H1 (cell line): ENCODE data around the gene HSPBP1. TPM values are rescaled to one million over a fixed set of nuclear protein-coding genes. Genes with fewer than 3 reads are reported as not detected.

Source experiments
- CTCF ChIA-PET: fragments of 300-600 bp; sonication (Branson Sonifier 250); formaldehyde crosslinking; loops from one replicate; lab custom pipeline; 2021; ENCODE audit not compliant: partially characterized antibody; lab: Charles Lee
- POLR2A ChIA-PET: fragments of 300-600 bp; sonication (Branson Sonifier 250); formaldehyde crosslinking; loops from one replicate; lab custom pipeline; 2021; ENCODE audit warnings: inconsistent platforms; ENCODE audit not compliant: partially characterized antibody; lab: Charles Lee
- DNase-seq, 2 experiments: peaks; one replicate each; pipeline versions ENCODE4 v3.0.0 to v3.0.0-alpha.2; 2010 to 2022; ENCODE audit warnings: low spot score in 2 of 2, low read depth in 1 of 2, mixed read lengths in 1 of 2
- FAIRE-seq: peaks from 2 replicates; lab custom pipeline; 2011; peaks lifted over from hg19 to GRCh38; lab: Jason Lieb, UNC
- H2AFZ ChIP-seq: 2 replicates; pipeline ENCODE4 v1.8.1; 2012; ENCODE audit warnings: low read length, inconsistent platforms
- H2AK5ac ChIP-seq: 2 replicates; pipeline ENCODE4 v1.6.1; 2013; ENCODE audit warnings: low read depth, low read length
- H2BK120ac ChIP-seq: replicated peaks from 2 replicates; pipeline ENCODE3; 2013; ENCODE audit warnings: low read depth, low read length, inconsistent platforms
- H2BK12ac ChIP-seq: 2 replicates; pipeline ENCODE4 v1.6.1; 2013; ENCODE audit warnings: low read depth, low read length
- H2BK15ac ChIP-seq: 2 replicates; pipeline ENCODE4 v1.6.1; 2013; ENCODE audit warnings: low read length
- H2BK20ac ChIP-seq: 2 replicates; pipeline ENCODE4 v1.6.1; 2013; ENCODE audit warnings: low read length
- H2BK5ac ChIP-seq: 2 replicates; pipeline ENCODE4 v1.6.1; 2013; ENCODE audit warnings: low read depth, low read length
- H3K14ac ChIP-seq: 2 replicates; pipeline ENCODE4 v1.6.1; 2013; ENCODE audit warnings: inconsistent platforms; ENCODE audit not compliant: insufficient read length
- H3K18ac ChIP-seq: 2 replicates; pipeline ENCODE4 v1.6.1; 2013; ENCODE audit warnings: low read length; ENCODE audit errors: extremely low read depth
- H3K23ac ChIP-seq: 2 replicates; pipeline ENCODE4 v1.6.1; 2013; ENCODE audit warnings: inconsistent platforms; ENCODE audit not compliant: insufficient read length
- H3K23me2 ChIP-seq: 2 replicates; pipeline ENCODE4 v1.6.1; 2013; ENCODE audit warnings: low read depth, low read length
- H3K27ac ChIP-seq: 2 replicates; pipeline ENCODE4 v1.6.1; 2011; ENCODE audit warnings: low read depth, low read length, inconsistent platforms
- H3K27me3 ChIP-seq, 4 experiments: replicated peaks in 1 of 4; 1 replicate in 1 of 4; 2 replicates in 3 of 4; pipeline versions ENCODE4 v1.6.1 to v1.8.1; 2011 to 2013; ENCODE audit warnings: low read length in 3 of 4, mild to moderate bottlenecking in 3 of 4, inconsistent platforms in 2 of 4, mixed read lengths in 2 of 4, moderate library complexity in 1 of 4; ENCODE audit not compliant: control insufficient read depth in 3 of 4, insufficient read depth in 3 of 4; ENCODE audit errors: extremely low read depth in 1 of 4
- H3K36me3 ChIP-seq, 4 experiments: 2 replicates each; pipeline versions ENCODE4 v1.6.1 to v1.8.1; 2011 to 2013; ENCODE audit warnings: mild to moderate bottlenecking in 4 of 4, low read length in 3 of 4, moderate library complexity in 2 of 4, control low read depth in 1 of 4, inconsistent platforms in 1 of 4; ENCODE audit not compliant: insufficient read depth in 4 of 4, control insufficient read depth in 2 of 4
- H3K4ac ChIP-seq: replicated peaks from 2 replicates; pipeline ENCODE3; 2013; ENCODE audit warnings: low read length, low read depth, mixed read lengths, inconsistent platforms; ENCODE audit not compliant: insufficient read length
- H3K4me1 ChIP-seq, 4 experiments: replicated peaks in 1 of 4; 1 replicate in 1 of 4; 2 replicates in 3 of 4; pipeline versions ENCODE4 v1.6.1 to v1.8.1; 2011 to 2013; ENCODE audit warnings: low read length in 3 of 4, inconsistent platforms in 2 of 4, mixed read lengths in 1 of 4; ENCODE audit not compliant: insufficient read depth in 4 of 4, control insufficient read depth in 3 of 4
- H3K4me2 ChIP-seq, 2 experiments: 2 replicates each; pipeline versions ENCODE4 v1.6.1 to v1.8.1; 2011 to 2013; ENCODE audit warnings: low read depth in 2 of 2, low read length in 2 of 2, control low read depth in 1 of 2, inconsistent platforms in 1 of 2, mild to moderate bottlenecking in 1 of 2; ENCODE audit not compliant: insufficient read depth in 1 of 2
- H3K4me3 ChIP-seq, 4 experiments: fragments of 200-600, 300-600 bp in 1 of 4; sonication (generic), shearing (Covaris generic), sonication (Bioruptor Twin) in 1 of 4; 2 replicates each; pipeline versions ENCODE4 v1.5.1 to v1.8.1; 2011 to 2016; ENCODE audit warnings: low read length in 4 of 4, low read depth in 3 of 4, control low read depth in 2 of 4, inconsistent platforms in 2 of 4, mild to moderate bottlenecking in 2 of 4, mixed read lengths in 1 of 4, moderate library complexity in 1 of 4; ENCODE audit not compliant: insufficient read depth in 2 of 4; ENCODE audit errors: extremely low read depth in 1 of 4
- H3K56ac ChIP-seq: replicated peaks from 2 replicates; pipeline ENCODE3; 2013; ENCODE audit warnings: low read depth, mild to moderate bottlenecking, mixed read lengths, low read length, inconsistent platforms; ENCODE audit not compliant: insufficient read length
- H3K79me1 ChIP-seq: 2 replicates; pipeline ENCODE4 v1.6.1; 2013; ENCODE audit warnings: low read depth, low read length, control low read depth
- H3K79me2 ChIP-seq, 2 experiments: 2 replicates each; pipeline versions ENCODE4 v1.6.1 to v1.8.1; 2012 to 2013; ENCODE audit warnings: low read length in 2 of 2, mild to moderate bottlenecking in 2 of 2, inconsistent platforms in 1 of 2; ENCODE audit not compliant: insufficient read depth in 2 of 2, control insufficient read depth in 1 of 2
- H3K9ac ChIP-seq, 4 experiments: replicated peaks in 1 of 4; 1 replicate in 1 of 4; 2 replicates in 3 of 4; pipeline versions ENCODE4 v1.6.1 to v1.8.1; 2011 to 2013; ENCODE audit warnings: low read depth in 3 of 4, low read length in 3 of 4, control low read depth in 2 of 4, mild to moderate bottlenecking in 2 of 4, moderate library complexity in 2 of 4, inconsistent platforms in 1 of 4; ENCODE audit errors: extremely low read depth in 1 of 4
- H3K9me3 ChIP-seq, 2 experiments: 2 replicates each; pipeline versions ENCODE4 v1.6.1 to v1.8.1; 2012 to 2013; ENCODE audit warnings: mild to moderate bottlenecking in 2 of 2, moderate library complexity in 2 of 2, control low read depth in 1 of 2, inconsistent platforms in 1 of 2, low read depth in 1 of 2, low read length in 1 of 2, mixed read lengths in 1 of 2; ENCODE audit not compliant: insufficient read depth in 2 of 2
- H4K20me1 ChIP-seq, 2 experiments: replicated peaks in 1 of 2; 2 replicates each; pipeline versions ENCODE3 to v1.8.1; 2011 to 2013; ENCODE audit warnings: inconsistent platforms in 2 of 2, low read length in 2 of 2, mild to moderate bottlenecking in 1 of 2; ENCODE audit not compliant: insufficient read depth in 2 of 2, control insufficient read depth in 1 of 2
- H4K5ac ChIP-seq: 2 replicates; pipeline ENCODE4 v1.6.1; 2013; ENCODE audit warnings: low read length, low read depth, mixed read lengths, inconsistent platforms; ENCODE audit not compliant: insufficient read length
- H4K8ac ChIP-seq: 2 replicates; pipeline ENCODE4 v1.8.0; 2013; ENCODE audit warnings: mild to moderate bottlenecking, moderate library complexity, low read length, inconsistent platforms; ENCODE audit not compliant: insufficient read depth; ENCODE audit errors: extremely low read depth
- H4K91ac ChIP-seq: replicated peaks from 2 replicates; pipeline ENCODE3; 2013; ENCODE audit warnings: low read length, mixed read lengths, inconsistent platforms; ENCODE audit not compliant: insufficient read length
- EGR1 ChIP-seq: IDR thresholded peaks from 2 replicates; pipeline ENCODE4 v1.6.1; 2011; ENCODE audit warnings: low read depth, low read length, borderline replicate concordance
- NANOG ChIP-seq: IDR thresholded peaks from 2 replicates; pipeline ENCODE4 v1.6.1; 2011; ENCODE audit warnings: low read length, low read depth, mild to moderate bottlenecking, inconsistent platforms; ENCODE audit not compliant: insufficient read depth, poor library complexity, severe bottlenecking
- PHF8 ChIP-seq: fragments of 200-600 bp; sonication (generic); conservative IDR thresholded peaks from 2 replicates; pipeline ENCODE4 v1.7.1; 2012; ENCODE audit warnings: low read depth, mild to moderate bottlenecking, inconsistent platforms, low read length, moderate library complexity
- SIRT6 ChIP-seq: IDR thresholded peaks from one replicate; pipeline ENCODE4 v1.7.1; 2012; ENCODE audit warnings: low read length, inconsistent platforms
- TBP ChIP-seq: IDR thresholded peaks from 2 replicates; pipeline ENCODE4 v1.6.1; 2011; ENCODE audit warnings: low read depth, low read length, improper control_type of control experiment
- WGBS, 2 experiments: shearing (Covaris generic) in 1 of 2; methylation state at CpG; one replicate each; pipeline versions ENCODE4 v1.1.6 to v1.1.7; 2013 to 2015; ENCODE audit warnings: low lambda C conversion rate in 2 of 2, mixed read lengths in 2 of 2, inconsistent platforms in 1 of 2, low coverage in 1 of 2, missing lambda C conversion rate in 1 of 2; ENCODE audit not compliant: insufficient replicate concordance in 2 of 2, insufficient coverage in 1 of 2, insufficient read length in 1 of 2; ENCODE audit errors: extremely low coverage in 1 of 2, missing lambda C conversion rate in 1 of 2; 5-methylcytosine and 5-hydroxymethylcytosine counted together
- polyA plus RNA-seq, 7 experiments: library from polyadenylated mRNA; depleted of rRNA in 3 of 7; stranded (reverse) in 5 of 7; unstranded in 2 of 7; fragments of >200 nt in 5 of 7; fragments of 200-250 nt in 2 of 7; gene quantifications; 1 replicate in 5 of 7; 2 replicates in 1 of 7; 4 replicates in 1 of 7; pipeline versions ENCODE4 v1.2.1 to v1.2.3, GENCODE V29; 2011 to 2013; ENCODE audit warnings: missing spikeins in 2 of 7, mixed read lengths in 2 of 7
- total RNA-seq: library from RNA; stranded (reverse); fragmentation: NEBNext Ultra II Directional; extraction: Animal tissue kit (Norgen Biotek cat#: 25700); gene quantifications from 2 replicates; pipeline ENCODE4 v1.2.1, GENCODE V29; 2021

HSPBP1 gene
- total and polyA plus RNA-seq, 2 of the 8 experiments (the other 6 are each of a cell fraction or from before 2014, with no cell fraction given), result 63.4 to 100 TPM

- Histone ChIP-seq H3K79me1 (no peaks in the 10 kb centered on the region), H3K4me2 (no peak overlapping the region), H3K36me3 (peaks cover 14 to 39% (median 32%) of the 10 kb centered on the region in 4 experiments), H3K18ac (no peak overlapping the region), H2BK12ac (no peak overlapping the region), H4K8ac (no peak overlapping the region), H4K20me1 (peaks cover 0 to 3% of the 10 kb centered on the region in 2 experiments), H2BK15ac (no peak overlapping the region), H3K79me2 (no peaks in the 10 kb centered on the region), H3K56ac (no peak overlapping the region), H3K27me3 (no peaks in the 10 kb centered on the region), H3K9me3 (no peaks in the 10 kb centered on the region), H3K23me2 (no peaks in the 10 kb centered on the region), H2AFZ (no peak overlapping the region), H2BK5ac (no peak overlapping the region), H2AK5ac (no peak overlapping the region), H2BK120ac (no peak overlapping the region), H3K4me3 (no peak overlapping the region), H3K9ac (no peak overlapping the region), H3K23ac (no peak overlapping the region), H3K27ac (no peak overlapping the region), H4K5ac (no peak overlapping the region), H3K4ac (no peak overlapping the region), H4K91ac (no peak overlapping the region), H3K4me1 (0 out of 7 replicates have a peak, but pooled peaks cover 0 to 3% (median 0%) of the 10 kb centered on the region in 4 experiments), H3K14ac (no peak overlapping the region), H2BK20ac (no peak overlapping the region)
- DNase-seq (no peak), FAIRE-seq (no peak)
- TF ChIP-seq NANOG (no peak), EGR1 (no peak), SIRT6 (no peak), PHF8 (no peak), TBP (no peak)
- ChIA-PET POLR2A (interaction anchor here (1.0 kb wide), 1 partner anchor 79 kb away, joined by 3 read pairs; no protein-coding TSS in a partner anchor), CTCF (no interaction called here)
- WGBS, 2 experiments, result 93% methylated on average over 5 of the region's 5 CpGs; no CpG with 5 or more reads in 1 of the 2 experiments
Measured at GRCh38 chr19:55309448-55309847, 29.5 kb upstream of the HSPBP1 start.
